HL-60 (cell line): Measurements from ENCODE around the gene TAF3.

Source experiments
- DNase-seq, 2 experiments: peaks; one replicate each; pipeline ENCODE4 v3.0.0-alpha.2; 2010 to 2020; ENCODE audit warnings: low read depth in 1 of 2, low spot score in 1 of 2
- H3K27ac ChIP-seq: fragments of 250-450 bp; sonication (Bioruptor Pico); replicated peaks from 2 replicates; pipeline ENCODE4 v1.5.1; 2020; ENCODE audit warnings: mild to moderate bottlenecking, moderate library complexity
- H3K27me3 ChIP-seq: fragments of 250-450 bp; sonication (Bioruptor Pico); 2 replicates; pipeline ENCODE4 v1.5.1; 2021; ENCODE audit warnings: mild to moderate bottlenecking, moderate library complexity; ENCODE audit not compliant: insufficient read depth, poor library complexity, severe bottlenecking
- H3K4me3 ChIP-seq: replicated peaks from 2 replicates; pipeline ENCODE4 v1.5.1; 2011; ENCODE audit warnings: mild to moderate bottlenecking, control low read depth, low read length; ENCODE audit not compliant: insufficient read depth
- GABPA ChIP-seq: IDR thresholded peaks from 2 replicates; pipeline ENCODE4 v1.6.1; 2012; ENCODE audit warnings: low read depth
- POLR2AphosphoS5 ChIP-seq: IDR thresholded peaks from 2 replicates; pipeline ENCODE4 v1.6.1; 2012; ENCODE audit warnings: low read depth
- REST ChIP-seq: IDR thresholded peaks from 2 replicates; pipeline ENCODE4 v1.6.1; 2012; ENCODE audit warnings: low read depth; ENCODE audit not compliant: insufficient replicate concordance
- SPI1 ChIP-seq: IDR thresholded peaks from 2 replicates; pipeline ENCODE4 v1.6.1; 2012; ENCODE audit warnings: low read depth, mild to moderate bottlenecking, borderline replicate concordance
- TF ChIP-seq, protein P1 (sequence below): IDR thresholded peaks from one replicate; pipeline ENCODE4 v1.5.1; 2011; ENCODE audit warnings: low read length, control low read depth, inconsistent platforms; ENCODE audit not compliant: insufficient read depth

TAF3 gene

DNA sequence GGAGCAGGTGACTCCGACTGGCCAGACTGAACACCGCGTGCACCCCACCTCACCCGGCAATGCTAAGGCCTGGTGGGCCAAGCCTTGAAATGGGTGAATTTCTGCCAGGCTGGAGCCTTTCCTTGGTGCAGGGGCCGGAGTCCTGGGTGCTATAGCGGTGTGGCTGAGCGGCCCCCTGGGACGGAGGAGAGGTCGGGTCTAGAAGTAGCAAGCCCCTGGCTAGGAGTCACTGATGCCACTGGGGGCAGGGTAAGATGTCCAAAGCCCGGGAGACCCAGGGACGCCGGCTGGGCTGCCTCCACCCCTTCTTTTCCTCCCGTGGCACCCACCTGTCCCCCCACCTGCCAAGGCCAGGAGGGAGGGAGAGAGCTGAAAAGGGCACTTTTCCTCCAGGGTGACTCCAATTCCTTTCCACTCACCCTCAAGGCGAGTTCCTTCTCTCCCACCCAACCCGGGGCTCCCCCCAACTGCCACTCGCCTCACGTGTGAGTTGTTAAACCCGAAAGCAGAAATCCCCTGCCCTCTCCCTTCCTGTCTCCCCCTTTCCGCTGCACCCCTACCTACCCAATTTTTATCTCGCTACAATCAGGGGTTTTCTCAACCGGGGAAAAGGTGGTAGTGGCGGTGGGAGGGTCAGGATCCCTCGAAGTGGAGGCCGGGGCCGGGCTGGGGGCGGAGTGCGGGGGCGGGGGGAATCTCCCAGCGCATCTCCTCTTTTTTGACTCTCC lies 230.1 kb downstream of the TAF3 start:
- DNase-seq, result no peak
- no peak for TF ChIP-seq REST
- TF ChIP-seq SPI1, result no peak
- H3K27me3 ChIP-seq, result peaks cover 31% of the 10 kb centered on the region
- H3K27ac ChIP-seq, result no peak overlapping the region
- no peak overlapping the region for H3K4me3 ChIP-seq

- Histone ChIP-seq H3K27me3 (peaks cover 28% of the 10 kb centered on the region), H3K27ac (no peak overlapping the region), H3K4me3 (no peak overlapping the region)
- DNase-seq, result no peak
- TF ChIP-seq SPI1, result no peak
- TF ChIP-seq, protein P1, sequence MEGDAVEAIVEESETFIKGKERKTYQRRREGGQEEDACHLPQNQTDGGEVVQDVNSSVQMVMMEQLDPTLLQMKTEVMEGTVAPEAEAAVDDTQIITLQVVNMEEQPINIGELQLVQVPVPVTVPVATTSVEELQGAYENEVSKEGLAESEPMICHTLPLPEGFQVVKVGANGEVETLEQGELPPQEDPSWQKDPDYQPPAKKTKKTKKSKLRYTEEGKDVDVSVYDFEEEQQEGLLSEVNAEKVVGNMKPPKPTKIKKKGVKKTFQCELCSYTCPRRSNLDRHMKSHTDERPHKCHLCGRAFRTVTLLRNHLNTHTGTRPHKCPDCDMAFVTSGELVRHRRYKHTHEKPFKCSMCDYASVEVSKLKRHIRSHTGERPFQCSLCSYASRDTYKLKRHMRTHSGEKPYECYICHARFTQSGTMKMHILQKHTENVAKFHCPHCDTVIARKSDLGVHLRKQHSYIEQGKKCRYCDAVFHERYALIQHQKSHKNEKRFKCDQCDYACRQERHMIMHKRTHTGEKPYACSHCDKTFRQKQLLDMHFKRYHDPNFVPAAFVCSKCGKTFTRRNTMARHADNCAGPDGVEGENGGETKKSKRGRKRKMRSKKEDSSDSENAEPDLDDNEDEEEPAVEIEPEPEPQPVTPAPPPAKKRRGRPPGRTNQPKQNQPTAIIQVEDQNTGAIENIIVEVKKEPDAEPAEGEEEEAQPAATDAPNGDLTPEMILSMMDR, result no peak
Observed at GRCh38 chr10:8049045-8049864, 230.9 kb downstream of the TAF3 start.

DNA sequence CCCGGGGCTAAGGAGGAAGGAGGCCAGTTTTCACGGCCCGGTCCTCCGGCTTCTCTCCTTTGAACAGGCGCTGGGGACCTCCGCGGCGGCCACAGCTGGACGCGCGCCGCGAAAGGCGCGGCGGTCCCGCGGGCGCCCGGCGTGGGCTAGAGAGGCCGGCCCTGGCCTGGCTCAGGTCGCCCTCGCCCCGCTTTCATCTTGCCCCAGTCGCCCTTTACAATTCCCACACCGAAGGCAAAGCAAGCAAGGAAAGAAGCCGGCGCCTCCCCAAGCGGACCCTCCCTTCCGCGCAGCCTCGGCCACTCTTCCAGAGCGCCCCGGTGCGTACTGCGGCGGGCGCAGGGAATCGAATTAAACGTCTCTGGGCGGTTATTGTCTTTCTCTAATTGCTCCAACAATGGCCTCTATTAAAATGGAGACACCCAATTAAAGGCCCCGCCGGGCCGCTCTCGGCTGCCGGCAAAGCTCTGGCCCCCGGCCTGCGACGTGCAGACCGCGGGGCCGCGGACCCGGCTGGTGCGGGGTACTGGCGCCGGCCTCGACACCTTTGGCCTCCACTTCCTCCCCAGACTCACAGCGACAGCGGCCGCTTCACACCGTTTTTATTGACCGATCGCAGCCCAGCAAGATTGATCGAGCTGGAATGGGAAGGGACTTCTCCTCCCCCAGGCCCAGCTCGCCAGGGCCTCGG lies 231.7 kb downstream of the TAF3 start:
- Histone ChIP-seq H3K27ac (no peak overlapping the region), H3K4me3 (no peak overlapping the region), H3K27me3 (peaks cover 23% of the 10 kb centered on the region)
- TF ChIP-seq GABPA (no peak), SPI1 (no peak), POLR2AphosphoS5 (no peak), REST (no peak)
- TF ChIP-seq, protein P1, result no peak
- no peak for DNase-seq

- TF ChIP-seq SPI1, result no peak
- no peak for TF ChIP-seq GABPA
- Histone ChIP-seq H3K27ac (no peak overlapping the region), H3K27me3 (peaks cover 25% of the 10 kb centered on the region), H3K4me3 (no peak overlapping the region)
- DNase-seq, result no peak
Observed at GRCh38 chr10:8050556-8051108, 232.3 kb downstream of the TAF3 start.
